Adrenal gland (tissue), 12 donors: ENCODE measurements around the gene ANTXR1. TPM values are rescaled to one million over a fixed set of nuclear protein-coding genes. Genes with fewer than 3 reads are reported as not detected.

Experiments used
- DNase-seq, 7 donors: peaks; one replicate each; pipeline ENCODE4 v3.0.0-alpha.2; 2019 to 2020
- H3K27ac ChIP-seq, 5 donors: fragments of 200-600 bp; sonication (generic) in 4 of 5; 1 replicate in 3 of 5; 2 replicates in 2 of 5; pipeline versions ENCODE4 v1.5.1 to v1.8.0; 2016 to 2020; ENCODE audit warnings: mild to moderate bottlenecking in 1 of 5
- H3K27me3 ChIP-seq: fragments of 200-600 bp; 2 replicates; pipeline ENCODE4 v1.8.0; 2021
- H3K36me3 ChIP-seq, 2 donors: fragments of 200-600 bp; replicated peaks in 1 of 2; 1 replicate in 1 of 2; 2 replicates in 1 of 2; pipeline versions ENCODE4 v1.5.1 to v1.8.0; 2018 to 2022
- H3K4me1 ChIP-seq, 2 donors: fragments of 200-600 bp; replicated peaks in 1 of 2; 1 replicate in 1 of 2; 2 replicates in 1 of 2; pipeline versions ENCODE4 v1.5.1 to v1.8.0; 2018 to 2021
- H3K4me3 ChIP-seq, 4 donors: fragments of 200-600 bp; sonication (generic) in 3 of 4; one replicate each; pipeline ENCODE4 v1.5.1; 2016 to 2018
- H3K9me3 ChIP-seq, 3 donors: fragments of 200-600 bp; sonication (generic) in 1 of 3; replicated peaks in 1 of 3; 1 replicate in 2 of 3; 2 replicates in 1 of 3; pipeline versions ENCODE4 v1.5.1 to v1.8.0; 2016 to 2021
- POLR2A ChIP-seq, 2 donors: fragments of 450-650 bp; IDR thresholded peaks; one replicate each; pipeline ENCODE4 v1.6.1; 2017; ENCODE audit warnings: antibody characterized with exemption in 2 of 2, mild to moderate bottlenecking in 2 of 2, moderate library complexity in 1 of 2
- WGBS, 4 donors: extraction: QIAGEN DNeasy Blood & Tissue Kit in 2 of 4; methylation state at CpG; one replicate each; pipeline versions ENCODE4 v1.1.5 to v1.1.7; 2013 to 2017; 5-methylcytosine and 5-hydroxymethylcytosine counted together
- intact Hi-C, 2 donors: fragments of 100-400 bp; cut with DNase I; formaldehyde crosslinking; loops; one replicate each; pipeline versions ENCODE4 v1.14.1 to v1.15.0; 2022 to 2023
- polyA plus RNA-seq, 3 donors: library from polyadenylated mRNA; stranded (reverse); fragments of 200-250 nt in 2 of 3; fragments of 350-450 nt in 1 of 3; fragmentation: Illumina TruSeq in 1 of 3; extraction: RNeasy Lipid Tissue Mini Kit (QIAGEN cat#74804) in 1 of 3; gene quantifications; one replicate each; pipeline ENCODE4 v1.2.3, GENCODE V29; 2013 to 2014
- total RNA-seq, 9 donors: library from RNA; depleted of rRNA in 4 of 9; stranded (reverse); fragments of >200 nt in 4 of 9; fragments of 120-200 nt in 1 of 9; fragmentation: NEBNext Ultra II Directional in 1 of 9; extraction: Animal tissue kit (Norgen Biotek cat#: 25700) in 1 of 9; gene quantifications; one replicate each; pipeline versions ENCODE4 v1.1.0 to v1.2.4, GENCODE V29; 2013 to 2023
- TF ChIP-seq, protein P1 (sequence below), 6 experiments: fragments of 450-650 bp in 4 of 6; fragments of 200-600 bp in 2 of 6; sonication (generic) in 1 of 6; IDR thresholded peaks; 1 replicate in 5 of 6; 2 replicates in 1 of 6; pipeline versions ENCODE4 v1.5.1 to v1.8.0; 2016 to 2021; ENCODE audit warnings: antibody characterized with exemption in 6 of 6, mild to moderate bottlenecking in 2 of 6, moderate library complexity in 1 of 6
- donor health status: healthy with polysubstance abuse.
- donor health status: Bipolar disorder and iron deficiency.
- donor health status: DM: yes; HTN: yes; CAD: no.
- donor health status: DM: no; HTN: no; CAD: no.
- donor health status: DM: no; HTN: no; CAD: no.
- donor health status: DM: yes; HTN: yes; CAD: no.

ANTXR1 gene
- total and polyA plus RNA-seq, 12 donors: 19.0 to 386 (median 119) TPM

DNA sequence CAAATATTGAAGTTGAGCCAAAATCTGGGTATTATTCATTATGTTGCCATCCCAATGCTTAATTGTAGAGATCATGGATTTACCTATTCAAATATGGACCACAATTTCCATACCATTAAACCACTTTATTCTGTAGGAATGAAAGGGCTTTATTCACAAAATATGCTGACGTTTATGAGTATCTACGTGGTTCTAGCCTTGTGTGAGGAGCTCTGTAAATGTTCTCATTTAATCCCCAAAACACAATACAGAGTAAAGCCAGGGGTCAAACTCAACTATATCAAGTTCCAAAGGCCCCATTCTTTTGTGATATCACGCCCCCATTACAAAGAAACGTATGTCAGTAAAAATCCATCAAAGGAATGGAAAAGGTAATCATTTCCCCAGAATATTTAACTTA, 61.9 kb downstream of the ANTXR1 start:
- Histone ChIP-seq H3K9me3 (no peaks in the 10 kb centered on the region), H3K36me3 (peaks cover 0 to 16% of the 10 kb centered on the region in 2 donors), H3K27ac (no peak overlapping the region), H3K4me3 (no peak overlapping the region), H3K27me3 (no peaks in the 10 kb centered on the region), H3K4me1 (peaks cover 0 to 18% of the 10 kb centered on the region in 2 donors)
- intact Hi-C loops: no loop called here
- no peak for TF ChIP-seq POLR2A (IDR thresholded peaks at IDR 0.05)
- TF ChIP-seq, protein P1, sequence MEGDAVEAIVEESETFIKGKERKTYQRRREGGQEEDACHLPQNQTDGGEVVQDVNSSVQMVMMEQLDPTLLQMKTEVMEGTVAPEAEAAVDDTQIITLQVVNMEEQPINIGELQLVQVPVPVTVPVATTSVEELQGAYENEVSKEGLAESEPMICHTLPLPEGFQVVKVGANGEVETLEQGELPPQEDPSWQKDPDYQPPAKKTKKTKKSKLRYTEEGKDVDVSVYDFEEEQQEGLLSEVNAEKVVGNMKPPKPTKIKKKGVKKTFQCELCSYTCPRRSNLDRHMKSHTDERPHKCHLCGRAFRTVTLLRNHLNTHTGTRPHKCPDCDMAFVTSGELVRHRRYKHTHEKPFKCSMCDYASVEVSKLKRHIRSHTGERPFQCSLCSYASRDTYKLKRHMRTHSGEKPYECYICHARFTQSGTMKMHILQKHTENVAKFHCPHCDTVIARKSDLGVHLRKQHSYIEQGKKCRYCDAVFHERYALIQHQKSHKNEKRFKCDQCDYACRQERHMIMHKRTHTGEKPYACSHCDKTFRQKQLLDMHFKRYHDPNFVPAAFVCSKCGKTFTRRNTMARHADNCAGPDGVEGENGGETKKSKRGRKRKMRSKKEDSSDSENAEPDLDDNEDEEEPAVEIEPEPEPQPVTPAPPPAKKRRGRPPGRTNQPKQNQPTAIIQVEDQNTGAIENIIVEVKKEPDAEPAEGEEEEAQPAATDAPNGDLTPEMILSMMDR (IDR thresholded peaks at IDR 0.05): no peak
- 94 to 96% (median 94%) methylated on average over 4 of the region's 4 CpGs for WGBS, 4 donors
- DNase-seq: no peak

DNA sequence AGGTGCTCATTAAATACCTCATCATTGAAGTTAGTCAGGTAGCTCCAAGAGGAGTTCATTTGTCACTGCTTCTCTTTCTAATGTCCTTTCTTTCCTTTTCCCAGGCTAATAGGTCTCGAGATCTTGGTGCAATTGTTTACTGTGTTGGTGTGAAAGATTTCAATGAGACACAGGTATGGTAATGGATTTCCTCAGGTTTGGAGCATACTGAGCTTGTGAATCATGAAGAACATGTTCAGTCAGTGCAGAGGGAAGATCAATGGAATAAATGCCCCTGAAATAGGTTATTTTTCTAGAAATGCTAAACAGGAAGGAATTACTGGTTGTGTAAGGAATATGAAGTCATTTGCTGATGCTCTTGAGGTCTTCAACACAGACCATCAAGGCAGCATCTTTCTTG, 62.5 kb downstream of the ANTXR1 start:
- intact Hi-C loops: no loop called here
- peaks cover 0 to 16% of the 10 kb centered on the region in 2 donors for H3K36me3 ChIP-seq
- no peaks in the 10 kb centered on the region for H3K27me3 ChIP-seq
- TF ChIP-seq, protein P1 (IDR thresholded peaks at IDR 0.05): no peak
- TF ChIP-seq POLR2A (IDR thresholded peaks at IDR 0.05): no peak
- no peak overlapping the region for H3K27ac ChIP-seq
- DNase-seq: no peak
- peaks cover 0 to 19% of the 10 kb centered on the region in 2 donors for H3K4me1 ChIP-seq
- no peak overlapping the region for H3K4me3 ChIP-seq
- no peaks in the 10 kb centered on the region for H3K9me3 ChIP-seq
- 83 to 92% (median 89%) methylated on average over 1 of the region's 1 CpG for WGBS, 4 donors

DNA sequence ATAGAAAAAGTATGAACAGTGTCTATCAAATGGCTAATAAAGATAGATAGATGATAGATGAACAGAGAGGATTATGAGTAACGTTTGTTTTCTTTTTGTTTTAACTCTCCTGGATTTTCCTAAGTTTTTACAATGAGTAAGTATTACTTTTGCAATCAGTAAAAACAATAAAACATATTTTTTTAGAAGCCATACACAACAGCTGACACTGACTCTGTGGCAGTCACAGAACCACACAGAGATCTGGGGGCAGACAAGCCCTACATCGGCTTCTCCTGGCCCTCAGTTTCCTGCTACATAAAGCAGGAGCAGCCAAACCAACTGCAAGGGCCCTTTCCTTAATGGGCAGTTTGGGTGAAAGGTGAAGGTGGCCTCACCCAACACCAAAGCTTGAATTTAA, 63.6 kb downstream of the ANTXR1 start:
- peaks cover 0 to 16% of the 10 kb centered on the region in 2 donors for H3K36me3 ChIP-seq
- no peaks in the 10 kb centered on the region for H3K27me3 ChIP-seq
- DNase-seq: no peak
- H3K4me1 ChIP-seq: peaks cover 0 to 20% of the 10 kb centered on the region in 2 donors
- no peak overlapping the region for H3K27ac ChIP-seq
- H3K9me3 ChIP-seq: no peaks in the 10 kb centered on the region
- 77 to 91% (median 91%) methylated on average over 2 of the region's 2 CpGs for WGBS, 4 donors
- H3K4me3 ChIP-seq: no peak overlapping the region
- intact Hi-C loops: no loop called here
- no peak for TF ChIP-seq POLR2A (IDR thresholded peaks at IDR 0.05)

DNA sequence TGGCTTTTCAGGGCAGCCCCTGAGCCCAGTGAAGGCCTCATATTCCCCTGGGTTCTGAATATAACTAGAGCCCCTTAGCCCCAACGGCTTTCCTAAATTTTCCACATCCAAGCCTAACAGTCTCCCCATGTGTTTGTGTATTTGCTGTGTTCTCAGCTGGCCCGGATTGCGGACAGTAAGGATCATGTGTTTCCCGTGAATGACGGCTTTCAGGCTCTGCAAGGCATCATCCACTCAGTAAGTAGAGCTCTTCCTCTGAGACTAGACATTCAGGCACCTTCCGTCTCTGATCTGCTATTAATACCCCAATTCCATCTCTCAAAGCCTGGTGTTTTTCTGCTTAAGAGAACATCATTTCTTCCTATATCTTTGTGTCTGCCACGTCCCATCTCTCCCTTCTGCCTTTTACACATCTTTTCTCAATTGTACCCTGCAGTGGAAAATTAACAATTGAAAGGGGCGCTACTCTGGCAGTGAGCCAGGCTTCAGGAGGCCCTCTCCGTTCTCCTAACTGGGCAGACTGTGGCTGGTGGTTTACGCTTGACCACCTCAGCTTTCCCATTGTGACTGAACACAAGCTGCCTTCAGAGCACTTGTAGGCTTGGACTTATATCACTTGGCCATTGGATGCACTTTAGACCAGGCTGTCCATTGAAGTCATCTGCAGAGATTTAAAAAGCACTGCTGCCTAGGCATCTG, 64.4 kb downstream of the ANTXR1 start:
- WGBS, 4 donors: 90 to 94% (median 93%) methylated on average over 10 of the region's 10 CpGs
- H3K4me3 ChIP-seq: no peak overlapping the region
- TF ChIP-seq, protein P1 (IDR thresholded peaks at IDR 0.05): no peak
- TF ChIP-seq POLR2A (IDR thresholded peaks at IDR 0.05): no peak
- H3K27me3 ChIP-seq: no peaks in the 10 kb centered on the region
- peaks cover 5 to 28% of the 10 kb centered on the region in 2 donors for H3K4me1 ChIP-seq
- H3K36me3 ChIP-seq: peaks cover 0 to 16% of the 10 kb centered on the region in 2 donors
- intact Hi-C loops: no loop called here
- H3K27ac ChIP-seq: no peak overlapping the region
- DNase-seq: no peak
- H3K9me3 ChIP-seq: no peaks in the 10 kb centered on the region

GRCh38 chr2:69080071-69080470, 67.1 kb downstream of the ANTXR1 start:
- TF ChIP-seq, protein P1 (IDR thresholded peaks at IDR 0.05): no peak
- no peak for TF ChIP-seq POLR2A (IDR thresholded peaks at IDR 0.05)
- H3K4me1 ChIP-seq: peaks cover 13 to 36% of the 10 kb centered on the region in 2 donors
- 68 to 91% (median 77%) methylated on average over 4 of the region's 4 CpGs for WGBS, 4 donors
- H3K4me3 ChIP-seq: no peak overlapping the region
- H3K27ac ChIP-seq: peak overlapping the region in 3 of 5 donors; percentile 54 to 83 (median 73)
- DNase-seq: no peak
- peaks cover 0 to 16% of the 10 kb centered on the region in 2 donors for H3K36me3 ChIP-seq
- intact Hi-C loops: no loop called here
- no peaks in the 10 kb centered on the region for H3K27me3 ChIP-seq
- H3K9me3 ChIP-seq: no peaks in the 10 kb centered on the region
